DOHH2 (cell line): Measurements from ENCODE around the gene CTRL.

ENCODE experiments used
- H3F3A ChIP-seq: fragments of 200-600 bp; sonication (generic), shearing (Covaris generic); 2 replicates; pipeline ENCODE4 v1.6.0; 2016; ENCODE audit warnings: antibody characterized with exemption, mild to moderate bottlenecking; ENCODE audit not compliant: control insufficient read depth, insufficient read depth
- H3K27ac ChIP-seq: fragments of 200-600 bp; sonication (generic); 2 replicates; pipeline ENCODE4 v1.5.1; 2014; ENCODE audit warnings: low read depth, mild to moderate bottlenecking, low read length, moderate library complexity
- H3K27me3 ChIP-seq: fragments of 200-600 bp; sonication (generic); 2 replicates; pipeline ENCODE4 v1.6.1; 2014; ENCODE audit warnings: mild to moderate bottlenecking, low read length, mixed read lengths; ENCODE audit not compliant: control insufficient read depth
- H3K36me3 ChIP-seq: fragments of 200-600 bp; sonication (generic); 2 replicates; pipeline ENCODE4 v1.6.1; 2014; ENCODE audit warnings: mild to moderate bottlenecking, low read length, moderate library complexity, mixed read lengths; ENCODE audit not compliant: control insufficient read depth
- H3K4me1 ChIP-seq: fragments of 200-600 bp; sonication (generic); 2 replicates; pipeline ENCODE4 v1.6.1; 2014; ENCODE audit warnings: mild to moderate bottlenecking, low read length, mixed read lengths; ENCODE audit not compliant: control insufficient read depth
- H3K4me2 ChIP-seq: fragments of 200-600 bp; sonication (generic); 2 replicates; pipeline ENCODE4 v1.6.0; 2014; ENCODE audit warnings: mild to moderate bottlenecking, low read length, moderate library complexity
- H3K4me3 ChIP-seq: fragments of 200-600 bp; sonication (generic); 2 replicates; pipeline ENCODE4 v1.5.1; 2014; ENCODE audit warnings: mild to moderate bottlenecking, low read length, mixed read lengths
- H3K79me2 ChIP-seq: fragments of 200-600 bp; sonication (generic); 2 replicates; pipeline ENCODE4 v1.6.1; 2014; ENCODE audit warnings: mild to moderate bottlenecking, low read length, mixed read lengths; ENCODE audit not compliant: control insufficient read depth
- H3K9me2 ChIP-seq: fragments of 200-600 bp; sonication (generic); replicated peaks from 2 replicates; pipeline ENCODE4 v1.6.1; 2014; ENCODE audit warnings: mild to moderate bottlenecking, low read length, mixed read lengths; ENCODE audit not compliant: control insufficient read depth
- H3K9me3 ChIP-seq: fragments of 200-600 bp; sonication (generic); 2 replicates; pipeline ENCODE4 v1.6.1; 2014; ENCODE audit warnings: antibody characterized with exemption, low read length, mixed read lengths; ENCODE audit not compliant: control insufficient read depth, insufficient read depth
- H4K20me1 ChIP-seq: fragments of 200-600 bp; sonication (generic); 2 replicates; pipeline ENCODE4 v1.6.0; 2014; ENCODE audit warnings: low read depth, mild to moderate bottlenecking, antibody characterized with exemption, low read length, moderate library complexity; ENCODE audit not compliant: control insufficient read depth, insufficient read depth
- EZH2phosphoT487 ChIP-seq: fragments of 200-600 bp; sonication (generic); IDR thresholded peaks from 2 replicates; pipeline ENCODE4 v1.6.1; 2017; ENCODE audit warnings: borderline replicate concordance, mild to moderate bottlenecking, antibody characterized with exemption, low read length, moderate library complexity, mixed read lengths
- TF ChIP-seq, protein P1 (sequence below): fragments of 200-600 bp; sonication (generic); IDR thresholded peaks from one replicate; pipeline ENCODE4 v1.5.1; 2014; ENCODE audit warnings: antibody characterized with exemption, mild to moderate bottlenecking, low read depth, low read length; ENCODE audit not compliant: poor library complexity, severe bottlenecking

The CTRL gene

GRCh38 chr16:67922221-67922620 is 9.4 kb downstream of the CTRL start:
- TF ChIP-seq, protein P1, sequence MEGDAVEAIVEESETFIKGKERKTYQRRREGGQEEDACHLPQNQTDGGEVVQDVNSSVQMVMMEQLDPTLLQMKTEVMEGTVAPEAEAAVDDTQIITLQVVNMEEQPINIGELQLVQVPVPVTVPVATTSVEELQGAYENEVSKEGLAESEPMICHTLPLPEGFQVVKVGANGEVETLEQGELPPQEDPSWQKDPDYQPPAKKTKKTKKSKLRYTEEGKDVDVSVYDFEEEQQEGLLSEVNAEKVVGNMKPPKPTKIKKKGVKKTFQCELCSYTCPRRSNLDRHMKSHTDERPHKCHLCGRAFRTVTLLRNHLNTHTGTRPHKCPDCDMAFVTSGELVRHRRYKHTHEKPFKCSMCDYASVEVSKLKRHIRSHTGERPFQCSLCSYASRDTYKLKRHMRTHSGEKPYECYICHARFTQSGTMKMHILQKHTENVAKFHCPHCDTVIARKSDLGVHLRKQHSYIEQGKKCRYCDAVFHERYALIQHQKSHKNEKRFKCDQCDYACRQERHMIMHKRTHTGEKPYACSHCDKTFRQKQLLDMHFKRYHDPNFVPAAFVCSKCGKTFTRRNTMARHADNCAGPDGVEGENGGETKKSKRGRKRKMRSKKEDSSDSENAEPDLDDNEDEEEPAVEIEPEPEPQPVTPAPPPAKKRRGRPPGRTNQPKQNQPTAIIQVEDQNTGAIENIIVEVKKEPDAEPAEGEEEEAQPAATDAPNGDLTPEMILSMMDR, result no peak
- no peak for TF ChIP-seq EZH2phosphoT487
- H4K20me1 ChIP-seq, result no peaks in the 10 kb centered on the region
- H3K36me3 ChIP-seq, result peaks cover 1% of the 10 kb centered on the region; the same call in 1 of the 2 replicates
- no peak overlapping the region for H3K27ac ChIP-seq
- no peak overlapping the region for H3K4me3 ChIP-seq
- no peaks in the 10 kb centered on the region for H3K9me3 ChIP-seq
- H3K9me2 ChIP-seq, result no peaks in the 10 kb centered on the region
- no peaks in the 10 kb centered on the region for H3F3A ChIP-seq
- no peaks in the 10 kb centered on the region for H3K79me2 ChIP-seq
- H3K4me1 ChIP-seq, result peaks cover 7% of the 10 kb centered on the region
- H3K4me2 ChIP-seq, result no peak overlapping the region
- H3K27me3 ChIP-seq, result no peaks in the 10 kb centered on the region

GRCh38 chr16:67919622-67920221 is 11.9 kb downstream of the CTRL start:
- Histone ChIP-seq H3K4me1 (no peaks in the 10 kb centered on the region), H3K9me2 (no peaks in the 10 kb centered on the region), H3F3A (no peaks in the 10 kb centered on the region), H3K4me2 (no peak overlapping the region), H3K36me3 (no peaks in the 10 kb centered on the region), H3K4me3 (no peak overlapping the region), H4K20me1 (0 out of 2 replicates have a peak, but pooled peaks cover 2% of the 10 kb centered on the region), H3K27ac (no peak overlapping the region), H3K9me3 (no peaks in the 10 kb centered on the region), H3K79me2 (no peaks in the 10 kb centered on the region), H3K27me3 (no peaks in the 10 kb centered on the region)
- TF ChIP-seq, protein P1, result no peak
- TF ChIP-seq EZH2phosphoT487, result no peak

DNA sequence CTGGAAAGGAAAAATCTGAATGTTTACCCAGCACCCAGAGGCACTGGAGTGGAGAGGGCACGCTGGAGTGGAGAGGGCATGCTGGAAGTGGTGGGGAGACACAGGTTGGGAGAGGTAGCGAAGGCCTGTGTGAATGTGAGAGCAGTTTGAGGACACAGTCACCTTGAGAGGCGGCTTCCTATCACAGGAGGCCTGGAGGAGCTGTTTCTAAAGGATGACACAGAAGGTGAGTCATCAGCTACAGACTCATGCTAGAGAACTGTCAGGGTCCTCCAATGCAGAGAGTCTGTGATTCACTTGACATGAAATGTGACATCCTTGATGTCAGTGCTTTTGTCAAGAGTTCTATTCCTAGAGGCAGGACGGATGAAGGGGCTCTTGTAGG is 13.8 kb downstream of the CTRL start:
- H3K79me2 ChIP-seq, result no peaks in the 10 kb centered on the region
- no peaks in the 10 kb centered on the region for H3K9me2 ChIP-seq
- H3K27me3 ChIP-seq, result no peaks in the 10 kb centered on the region
- no peaks in the 10 kb centered on the region for H3K9me3 ChIP-seq
- TF ChIP-seq, protein P1, result no peak
- no peak for TF ChIP-seq EZH2phosphoT487
- H3K27ac ChIP-seq, result no peak overlapping the region
- 0 out of 2 replicates have a peak, but pooled peaks cover 2% of the 10 kb centered on the region for H4K20me1 ChIP-seq
- H3K4me2 ChIP-seq, result no peak overlapping the region
- H3F3A ChIP-seq, result no peaks in the 10 kb centered on the region
- H3K36me3 ChIP-seq, result no peaks in the 10 kb centered on the region
- no peak overlapping the region for H3K4me3 ChIP-seq
- H3K4me1 ChIP-seq, result no peaks in the 10 kb centered on the region
